GM21515 (cell line): ENCODE results near the gene TTYH3.
A peak's percentile ranks its signal among the peaks of the same experiment; 100 is the strongest.

ENCODE experiments used
- ATAC-seq: cut with Tn5 transposase; IDR thresholded peaks from one replicate; pipeline ENCODE4 v1.9.1; 2021; ENCODE audit not compliant: unreplicated experiment

The TTYH3 gene

GRCh38 chr7:2633538-2634266, 1.9 kb downstream of the TTYH3 start:
- ATAC-seq: no peak

GRCh38 chr7:2634267-2635145, 2.7 kb downstream of the TTYH3 start:
- ATAC-seq: no peak

GRCh38 chr7:2635148-2635668, 3.4 kb downstream of the TTYH3 start:
- ATAC-seq: no peak

- no peak for ATAC-seq
Measured at GRCh38 chr7:2635810-2636701, 4.3 kb downstream of the TTYH3 start.

- no peak for ATAC-seq
Measured at GRCh38 chr7:2637066-2637471, 5.3 kb downstream of the TTYH3 start.

GRCh38 chr7:2637505-2638223, 5.9 kb downstream of the TTYH3 start:
- peak; percentile 30 for ATAC-seq

- ATAC-seq: no peak
Measured at GRCh38 chr7:2638224-2638991, 6.6 kb downstream of the TTYH3 start.

GRCh38 chr7:2639181-2639681, 7.4 kb downstream of the TTYH3 start:
- no peak for ATAC-seq

- ATAC-seq: no peak
Measured at GRCh38 chr7:2639695-2640481, 8.1 kb downstream of the TTYH3 start.

GRCh38 chr7:2640482-2640830, 8.7 kb downstream of the TTYH3 start:
- ATAC-seq: no peak

GRCh38 chr7:2640846-2641316, 9.1 kb downstream of the TTYH3 start:
- ATAC-seq: no peak

GRCh38 chr7:2641406-2642393, 9.9 kb downstream of the TTYH3 start:
- ATAC-seq: no peak

GRCh38 chr7:2643386-2644219, 11.8 kb downstream of the TTYH3 start:
- no peak for ATAC-seq

GRCh38 chr7:2644220-2644561, 12.4 kb downstream of the TTYH3 start:
- ATAC-seq: no peak

GRCh38 chr7:2644562-2645273, 12.9 kb downstream of the TTYH3 start:
- peak; percentile 33 for ATAC-seq

GRCh38 chr7:2645274-2645868, 13.6 kb downstream of the TTYH3 start:
- ATAC-seq: peak; percentile 50
